HUES6 (cell line): ENCODE data around the gene VPS13D.
A peak's percentile ranks its signal among the peaks of the same experiment; 100 is the strongest.

Experiments used
- H3K27ac ChIP-seq: 2 replicates; pipeline ENCODE4 v1.7.0; 2013; ENCODE audit warnings: low read depth, mild to moderate bottlenecking, low read length, inconsistent platforms
- H3K27me3 ChIP-seq: 2 replicates; pipeline ENCODE4 v1.6.1; 2013; ENCODE audit warnings: low read length; ENCODE audit not compliant: control insufficient read depth, insufficient read depth
- H3K36me3 ChIP-seq: 2 replicates; pipeline ENCODE4 v1.6.1; 2013; ENCODE audit warnings: low read length; ENCODE audit not compliant: control insufficient read depth, insufficient read depth
- H3K4me1 ChIP-seq: 2 replicates; pipeline ENCODE4 v1.6.1; 2013; ENCODE audit warnings: low read length; ENCODE audit not compliant: control insufficient read depth, insufficient read depth
- H3K4me3 ChIP-seq: 2 replicates; pipeline ENCODE4 v1.5.1; 2013; ENCODE audit warnings: low read depth, low read length
- H3K9ac ChIP-seq: one replicate; pipeline ENCODE4 v1.6.1; 2013; ENCODE audit warnings: mild to moderate bottlenecking, low read length
- H3K9me3 ChIP-seq: 2 replicates; pipeline ENCODE4 v1.6.1; 2013; ENCODE audit warnings: low read depth, low read length; ENCODE audit not compliant: control insufficient read depth, insufficient read depth

The VPS13D gene

DNA sequence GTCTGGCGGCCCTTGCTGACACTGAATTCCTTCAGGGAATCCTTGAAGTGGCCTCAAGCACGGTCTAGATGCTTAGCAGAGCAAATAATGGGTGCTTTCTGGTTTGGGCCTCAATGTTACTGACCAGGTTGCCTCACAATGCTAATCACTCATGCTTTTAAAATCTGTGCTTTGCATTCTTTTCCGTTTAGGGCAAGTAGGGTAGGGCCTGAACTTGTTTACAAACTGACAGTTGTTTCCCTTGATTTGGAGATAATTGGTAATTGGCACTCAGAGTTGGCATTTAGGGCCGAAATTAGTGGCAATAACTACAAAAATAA lies 1.4 kb downstream of the VPS13D start:
- H3K9me3 ChIP-seq = no peaks in the 10 kb centered on the region
- H3K36me3 ChIP-seq = peaks cover 3% of the 10 kb centered on the region; the same call in 1 of the 2 replicates
- H3K4me3 ChIP-seq = peak overlapping the region; percentile 78
- peak overlapping the region; percentile 52 for H3K9ac ChIP-seq
- no peak overlapping the region for H3K27ac ChIP-seq
- H3K4me1 ChIP-seq = peaks cover 13% of the 10 kb centered on the region
- H3K27me3 ChIP-seq = no peaks in the 10 kb centered on the region

DNA sequence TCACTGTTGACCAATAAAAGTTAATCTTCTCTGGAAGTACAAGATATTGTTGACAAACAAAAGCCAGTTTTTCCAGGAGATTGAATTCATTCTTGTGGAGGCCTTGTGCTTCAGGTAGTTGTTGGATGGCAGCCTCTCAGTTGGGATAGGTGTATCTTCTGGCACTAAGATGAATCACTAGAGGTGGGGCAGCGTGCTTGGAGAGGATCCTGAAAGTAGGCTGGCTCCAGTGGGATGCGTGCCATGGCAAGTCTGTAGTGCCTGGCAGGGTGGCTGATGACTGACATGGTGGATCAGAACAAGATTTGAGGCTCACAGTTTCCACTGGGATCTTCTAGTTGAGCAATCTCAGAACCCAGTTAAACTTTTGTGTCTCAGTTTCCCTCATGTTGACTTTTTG lies 2.4 kb downstream of the VPS13D start:
- Histone ChIP-seq H3K4me3 (no peak overlapping the region), H3K9ac (no peak overlapping the region), H3K9me3 (no peaks in the 10 kb centered on the region)

GRCh38 chr1:12244078-12244477 lies 14.2 kb downstream of the VPS13D start:
- Histone ChIP-seq H3K4me1 (peaks cover 14% of the 10 kb centered on the region), H3K9me3 (no peaks in the 10 kb centered on the region), H3K4me3 (no peak overlapping the region), H3K36me3 (peaks cover 25% of the 10 kb centered on the region), H3K27ac (no peak overlapping the region), H3K9ac (no peak overlapping the region), H3K27me3 (no peaks in the 10 kb centered on the region)

More for the DNA sequence above, 2.4 kb downstream of the VPS13D start:
- H3K27me3 ChIP-seq = no peaks in the 10 kb centered on the region
- peaks cover 13% of the 10 kb centered on the region for H3K4me1 ChIP-seq
- peaks cover 7% of the 10 kb centered on the region for H3K36me3 ChIP-seq
- no peak overlapping the region for H3K27ac ChIP-seq

- Histone ChIP-seq H3K4me3 (no peak overlapping the region), H3K4me1 (peaks cover 17% of the 10 kb centered on the region), H3K9ac (no peak overlapping the region), H3K27ac (no peak overlapping the region), H3K27me3 (no peaks in the 10 kb centered on the region), H3K9me3 (no peaks in the 10 kb centered on the region), H3K36me3 (peaks cover 30% of the 10 kb centered on the region)
Observed at GRCh38 chr1:12244585-12244984, 14.8 kb downstream of the VPS13D start.

DNA sequence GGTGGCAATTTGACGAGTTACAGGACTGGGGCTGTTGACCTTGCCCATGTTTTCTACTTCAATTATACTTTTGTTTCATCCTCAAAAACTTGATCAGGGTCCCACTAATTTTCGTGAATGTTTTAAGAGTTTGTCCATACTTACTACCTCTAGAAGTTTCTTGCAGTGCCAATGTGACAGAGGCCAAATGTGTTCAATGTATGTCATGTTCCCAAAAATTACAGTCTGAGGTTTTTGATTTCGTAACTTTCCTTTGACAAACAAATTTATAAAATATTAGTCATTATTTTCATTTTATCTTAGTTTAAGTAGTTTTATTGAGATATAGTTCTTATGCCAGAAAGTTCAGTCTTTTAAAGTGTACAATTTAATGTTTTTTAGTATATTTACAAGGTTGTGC lies 15.3 kb downstream of the VPS13D start:
- Histone ChIP-seq H3K4me1 (peaks cover 21% of the 10 kb centered on the region), H3K27ac (no peak overlapping the region), H3K27me3 (no peaks in the 10 kb centered on the region), H3K9me3 (no peaks in the 10 kb centered on the region), H3K4me3 (no peak overlapping the region), H3K9ac (no peak overlapping the region), H3K36me3 (peaks cover 35% of the 10 kb centered on the region)

- no peaks in the 10 kb centered on the region for H3K9me3 ChIP-seq
- H3K4me3 ChIP-seq = no peak overlapping the region
- H3K4me1 ChIP-seq = peaks cover 21% of the 10 kb centered on the region
- no peak overlapping the region for H3K27ac ChIP-seq
- peaks cover 41% of the 10 kb centered on the region for H3K36me3 ChIP-seq
- H3K27me3 ChIP-seq = no peaks in the 10 kb centered on the region
- H3K9ac ChIP-seq = no peak overlapping the region
Observed at GRCh38 chr1:12245733-12246132, 15.9 kb downstream of the VPS13D start.

- no peaks in the 10 kb centered on the region for H3K27me3 ChIP-seq
- no peak overlapping the region for H3K27ac ChIP-seq
- H3K9me3 ChIP-seq = no peaks in the 10 kb centered on the region
- H3K4me3 ChIP-seq = no peak overlapping the region
- H3K36me3 ChIP-seq = peaks cover 48% of the 10 kb centered on the region
- no peak overlapping the region for H3K9ac ChIP-seq
- H3K4me1 ChIP-seq = peaks cover 15% of the 10 kb centered on the region
Observed at GRCh38 chr1:12246584-12246983, 16.8 kb downstream of the VPS13D start.

GRCh38 chr1:12249181-12249580 lies 19.4 kb downstream of the VPS13D start:
- Histone ChIP-seq H3K9ac (no peak overlapping the region), H3K27me3 (no peaks in the 10 kb centered on the region), H3K4me3 (no peak overlapping the region), H3K27ac (peak overlapping the region; percentile 7; the same call in 1 of the 2 replicates), H3K4me1 (peaks cover 7% of the 10 kb centered on the region), H3K36me3 (peaks cover 66% of the 10 kb centered on the region), H3K9me3 (no peaks in the 10 kb centered on the region)

GRCh38 chr1:12249748-12250147 lies 19.9 kb downstream of the VPS13D start:
- H3K27me3 ChIP-seq = no peaks in the 10 kb centered on the region
- H3K4me1 ChIP-seq = peaks cover 7% of the 10 kb centered on the region
- H3K4me3 ChIP-seq = no peak overlapping the region
- no peaks in the 10 kb centered on the region for H3K9me3 ChIP-seq
- no peak overlapping the region for H3K9ac ChIP-seq
- 0 out of 2 replicates have a peak overlapping the region, but pooled peaks have one; percentile 7 for H3K27ac ChIP-seq
- H3K36me3 ChIP-seq = peaks cover 60% of the 10 kb centered on the region

- Histone ChIP-seq H3K9me3 (no peaks in the 10 kb centered on the region), H3K4me1 (peaks cover 7% of the 10 kb centered on the region), H3K27me3 (no peaks in the 10 kb centered on the region), H3K9ac (no peak overlapping the region), H3K36me3 (peaks cover 50% of the 10 kb centered on the region), H3K27ac (no peak overlapping the region), H3K4me3 (no peak overlapping the region)
Observed at GRCh38 chr1:12251442-12251841, 21.6 kb downstream of the VPS13D start.

- H3K36me3 ChIP-seq = peaks cover 68% of the 10 kb centered on the region
Observed at GRCh38 chr1:12255913-12256312, 26.1 kb downstream of the VPS13D start.

DNA sequence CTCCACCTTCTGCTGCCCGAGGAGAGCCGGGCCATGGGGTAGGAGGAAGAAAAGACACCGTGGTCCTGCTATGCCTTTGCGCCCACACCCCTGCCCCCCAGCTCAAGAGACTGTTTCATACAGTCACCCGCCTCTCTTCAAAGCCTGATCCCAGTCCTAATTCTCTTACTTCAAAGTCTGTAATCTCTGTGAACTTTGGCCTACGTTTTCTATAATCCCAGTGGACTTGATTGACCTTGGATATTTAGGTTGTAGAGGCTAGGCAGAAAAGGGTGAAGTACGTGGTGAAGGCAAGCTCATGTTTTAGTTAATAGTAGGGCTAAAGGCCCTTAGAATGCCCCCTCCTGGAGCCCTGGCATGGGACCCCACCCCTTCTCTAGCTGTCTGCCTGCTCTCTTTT lies 28.4 kb downstream of the VPS13D start:
- no peaks in the 10 kb centered on the region for H3K27me3 ChIP-seq
- H3K9ac ChIP-seq = no peak overlapping the region
- H3K36me3 ChIP-seq = peaks cover 75% of the 10 kb centered on the region
- no peak overlapping the region for H3K27ac ChIP-seq
- no peaks in the 10 kb centered on the region for H3K9me3 ChIP-seq
- no peak overlapping the region for H3K4me3 ChIP-seq
- no peaks in the 10 kb centered on the region for H3K4me1 ChIP-seq

More at GRCh38 chr1:12255913-12256312, 26.1 kb downstream of the VPS13D start:
- H3K27me3 ChIP-seq = no peaks in the 10 kb centered on the region
- no peaks in the 10 kb centered on the region for H3K9me3 ChIP-seq
- no peak overlapping the region for H3K4me3 ChIP-seq
- H3K27ac ChIP-seq = no peak overlapping the region
- no peak overlapping the region for H3K9ac ChIP-seq
- H3K4me1 ChIP-seq = no peaks in the 10 kb centered on the region
